Stimulated activated CD4-positive, alpha-beta T cell treated with anti-CD3 and anti-CD28 coated beads, Interleukin-12 subunit alpha, Interleukin-12 subunit beta, amount 100 ng/mL, for 48 hours (primary cell): Measurements from ENCODE around the gene CEP135.

Experiments
- DNase-seq, 3 donors: peaks; one replicate each; pipeline ENCODE4 v3.0.0-alpha.2; 2020; ENCODE audit warnings: low read depth in 2 of 3, low spot score in 1 of 3

The CEP135 gene

DNA sequence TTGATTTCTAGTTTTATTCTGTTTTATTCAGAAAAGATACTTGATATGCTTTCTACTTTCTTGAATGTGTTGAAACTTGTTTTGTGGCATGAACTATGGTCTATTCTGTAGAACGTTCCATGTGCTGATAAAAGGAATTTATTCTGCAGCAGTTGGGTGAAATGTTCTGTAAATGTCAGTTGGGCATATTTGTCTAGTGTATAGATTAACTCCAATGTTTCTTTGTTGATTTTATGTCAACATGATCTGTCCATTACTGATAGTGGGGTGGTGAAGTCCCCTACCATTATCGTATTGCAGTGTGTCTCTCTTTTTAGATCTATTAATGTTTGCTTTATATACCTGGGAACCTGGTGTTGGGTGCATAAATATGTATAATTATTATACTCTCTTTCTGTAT lies 55.5 kb downstream of the CEP135 start:
- DNase-seq = no peak

DNA sequence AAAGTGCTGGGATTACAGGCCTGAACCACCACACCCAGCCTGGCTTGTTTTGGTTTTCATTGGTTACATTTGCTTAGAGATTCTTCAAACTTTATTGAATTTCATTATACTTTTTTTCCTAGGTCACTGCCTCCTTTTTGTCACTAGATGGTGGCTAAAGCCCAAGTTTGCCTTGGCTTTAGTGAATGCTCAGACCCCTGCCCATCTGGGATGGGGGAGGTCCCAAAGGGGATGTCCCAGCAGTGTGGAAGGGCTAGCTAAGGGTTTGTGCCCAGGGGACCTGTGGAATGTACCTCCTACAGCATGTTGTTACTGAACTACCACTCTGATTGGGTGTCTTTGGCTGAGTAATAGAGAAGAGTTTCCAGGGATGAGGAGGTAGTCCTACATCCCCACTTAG lies 58.4 kb downstream of the CEP135 start:
- DNase-seq = no peak

DNA sequence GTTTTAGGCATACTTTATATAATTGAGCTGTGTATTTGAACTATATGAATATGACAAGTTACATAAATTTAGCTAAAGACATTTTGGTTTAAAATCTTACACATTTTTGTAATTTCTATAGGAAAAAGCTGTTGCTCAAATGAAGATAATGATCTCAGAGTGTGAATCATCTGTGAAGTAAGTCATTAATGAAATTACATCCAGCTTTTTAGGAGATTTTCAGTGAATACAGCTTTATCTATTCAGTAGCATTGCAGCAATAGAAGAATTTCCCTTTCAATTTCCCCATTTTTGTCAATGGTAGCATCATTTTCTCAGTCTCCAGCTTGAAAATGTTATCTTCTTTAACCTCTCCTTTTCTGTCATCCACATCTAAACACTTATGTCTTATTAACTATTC lies 59.5 kb downstream of the CEP135 start:
- no peak for DNase-seq

DNA sequence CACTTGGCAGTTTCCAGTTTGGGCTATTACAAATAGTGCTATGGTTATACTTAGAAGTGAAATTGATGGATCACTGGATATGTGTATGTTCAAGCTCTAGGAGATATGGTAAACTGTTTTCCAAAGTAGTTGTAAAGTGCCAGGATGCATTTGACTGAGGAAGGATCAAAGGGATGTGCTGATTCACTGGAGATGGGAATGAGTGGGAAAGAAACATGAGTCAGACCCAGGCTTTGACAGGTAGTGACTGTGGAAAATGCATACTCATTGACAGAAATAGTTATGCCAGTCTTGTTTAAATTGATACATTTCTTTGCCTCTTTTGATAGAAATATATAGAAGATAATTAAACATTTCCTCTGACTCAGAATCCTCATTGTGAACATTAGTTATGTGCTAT lies 77.9 kb downstream of the CEP135 start:
- no peak for DNase-seq

DNA sequence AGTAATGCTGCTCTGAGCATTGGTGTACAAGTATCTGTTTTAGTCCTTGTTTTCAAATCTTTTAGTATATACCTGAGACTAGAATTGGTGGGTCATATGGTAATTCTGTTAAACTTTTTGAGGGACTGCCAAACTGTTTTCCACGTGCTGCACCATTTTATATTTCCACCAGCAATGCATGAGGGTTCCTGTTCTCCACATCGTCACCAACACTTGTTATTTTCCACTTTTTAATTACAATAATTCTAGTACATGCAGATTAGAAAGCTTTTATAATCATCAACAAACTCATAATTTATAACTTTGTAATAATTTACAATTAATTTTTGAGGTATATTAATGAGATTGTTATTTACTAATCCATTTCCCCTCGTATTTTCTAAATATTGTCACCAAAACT lies 79.4 kb downstream of the CEP135 start:
- no peak for DNase-seq

DNA sequence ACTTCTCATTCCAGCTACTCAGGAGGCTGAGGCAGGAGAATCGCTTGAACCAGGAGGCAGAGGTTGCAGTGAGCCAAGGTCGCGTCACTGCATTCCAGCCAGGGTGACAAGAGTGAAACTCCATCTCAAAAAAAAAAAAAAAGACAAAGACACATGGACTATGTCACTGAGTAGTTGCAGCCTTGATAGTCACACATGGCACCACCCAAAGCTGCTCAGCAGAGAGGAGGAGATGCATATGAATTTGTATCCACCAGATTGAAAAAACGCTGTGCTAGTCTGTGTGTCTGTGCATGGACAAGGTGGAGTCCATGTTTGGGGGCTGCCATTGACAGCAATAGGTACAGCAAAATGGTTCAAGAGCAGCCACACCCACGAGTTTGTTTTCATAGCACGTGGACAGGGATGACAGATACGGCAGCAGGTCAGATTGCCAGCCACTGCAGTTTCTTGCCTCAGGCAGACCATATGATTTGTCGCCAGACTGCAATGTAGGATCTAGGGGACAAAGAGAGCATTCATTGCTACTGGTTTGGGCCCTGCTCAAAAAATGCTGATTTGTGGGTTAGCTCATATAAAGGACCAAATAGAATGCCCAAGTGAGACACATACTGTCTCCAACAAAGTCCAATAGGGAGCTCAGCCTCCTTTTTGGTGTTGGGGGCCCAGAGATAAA lies 89.9 kb downstream of the CEP135 start:
- no peak for DNase-seq

DNA sequence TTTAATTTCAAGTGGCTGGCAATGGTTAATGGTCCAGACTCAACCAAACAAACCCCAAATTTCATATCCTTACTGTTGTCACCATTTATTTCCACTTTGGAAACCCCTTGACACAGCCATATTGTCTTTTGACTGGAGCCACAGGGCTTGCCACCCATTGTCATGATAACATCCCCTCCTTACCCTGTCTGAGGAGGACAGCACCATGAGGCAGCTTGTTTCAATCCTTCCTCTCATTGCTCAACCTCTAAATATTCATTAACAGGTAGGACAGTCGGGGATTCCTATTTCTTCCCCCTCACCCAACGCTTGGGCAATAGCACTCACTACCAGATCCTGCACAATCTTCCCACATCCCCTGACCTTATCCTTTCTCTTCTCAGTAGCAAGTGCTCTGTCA lies 92.1 kb downstream of the CEP135 start:
- no peak for DNase-seq

DNA sequence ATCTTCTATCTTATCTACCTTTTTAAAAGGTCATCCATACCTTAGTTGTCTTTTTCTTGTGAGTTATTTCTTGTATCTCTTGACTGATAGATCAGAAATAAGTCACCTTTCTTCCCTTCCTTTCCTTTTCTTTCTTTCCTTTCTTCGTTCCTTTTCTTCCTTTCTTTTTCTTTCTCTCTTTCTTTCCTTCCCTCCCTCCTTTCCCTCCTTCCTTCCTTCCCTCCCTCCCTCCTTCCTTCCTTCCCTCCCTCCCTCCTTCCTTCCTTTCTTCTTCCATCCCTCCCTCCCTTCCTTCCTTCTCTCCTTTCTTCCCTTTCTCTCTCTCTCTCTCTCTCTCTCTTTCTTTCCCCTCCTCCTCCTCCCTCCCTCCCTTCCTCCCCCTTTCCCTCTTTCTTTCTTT lies 93.5 kb downstream of the CEP135 start:
- no peak for DNase-seq

DNA sequence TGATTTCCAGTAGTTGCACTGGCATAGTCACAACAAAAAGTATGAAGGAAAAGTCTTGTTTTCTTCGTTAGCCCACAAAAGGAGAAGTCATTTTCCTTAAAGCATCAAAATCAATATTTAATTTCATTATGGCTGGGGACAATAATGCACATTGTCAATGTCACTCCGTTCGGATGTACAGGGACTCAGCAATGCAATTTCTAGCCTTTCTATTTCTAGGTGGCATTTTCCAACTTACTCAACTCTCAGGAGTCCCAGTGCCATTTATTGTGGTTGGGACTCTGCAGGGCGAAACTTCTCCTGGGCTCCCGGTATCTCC lies 99.6 kb downstream of the CEP135 start:
- DNase-seq = no peak

DNA sequence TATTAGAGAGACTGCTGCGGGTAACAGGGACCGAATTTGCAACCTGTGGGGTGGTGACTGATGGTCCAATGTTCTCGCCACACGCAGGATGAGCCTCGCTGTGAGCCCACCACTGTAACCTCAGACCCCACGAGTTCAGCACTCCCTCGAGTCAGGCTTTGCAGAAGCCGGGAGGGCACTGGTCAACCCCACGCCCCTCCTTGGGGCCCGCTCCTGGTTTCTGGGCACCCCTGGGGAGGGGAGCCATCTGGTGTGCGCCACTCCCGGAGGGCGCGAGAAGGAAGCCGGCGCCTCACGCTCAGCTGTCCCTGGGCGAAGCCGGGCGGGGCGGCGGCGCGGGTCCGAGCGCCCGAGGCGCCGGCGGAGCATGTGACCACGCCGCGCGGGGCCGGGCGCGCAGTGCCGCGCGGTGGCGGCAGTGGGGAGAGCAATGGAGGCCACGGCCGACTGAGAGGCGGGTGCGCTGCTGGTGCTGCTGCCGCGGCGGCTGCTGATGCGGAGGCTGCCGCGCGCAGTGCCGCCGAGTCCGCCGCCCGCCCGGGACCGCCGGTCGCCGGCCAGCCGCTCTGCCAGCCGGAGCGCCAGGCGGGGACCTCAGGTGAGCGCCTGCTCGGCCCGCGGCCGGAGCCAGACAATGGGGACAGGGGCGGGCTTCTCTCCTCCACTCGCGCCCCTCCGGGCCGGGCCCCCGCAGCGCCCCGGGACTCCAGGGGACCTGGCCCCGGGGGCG lies 100.1 kb downstream of the CEP135 start:
- DNase-seq = peak in 2 of 3 donors; percentile 17 to 48

DNA sequence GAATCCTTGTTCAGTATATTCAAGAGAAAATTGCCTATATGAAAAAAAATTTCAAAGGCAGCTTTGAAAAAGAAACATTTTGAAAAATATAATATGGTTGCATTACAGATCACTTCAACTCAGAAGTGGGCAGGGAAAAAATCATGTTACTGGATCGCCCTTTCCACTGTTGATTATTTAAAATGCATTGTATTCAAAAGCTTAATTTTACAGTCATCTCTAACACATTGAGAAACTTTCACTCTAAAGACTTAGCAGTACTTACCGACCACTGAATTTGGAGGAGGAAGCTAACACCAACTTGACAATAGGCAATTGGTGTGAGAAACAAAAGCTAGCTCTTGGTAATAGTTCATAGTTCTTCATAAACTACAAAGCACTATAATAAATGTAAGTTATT lies 101.9 kb downstream of the CEP135 start:
- no peak for DNase-seq

DNA sequence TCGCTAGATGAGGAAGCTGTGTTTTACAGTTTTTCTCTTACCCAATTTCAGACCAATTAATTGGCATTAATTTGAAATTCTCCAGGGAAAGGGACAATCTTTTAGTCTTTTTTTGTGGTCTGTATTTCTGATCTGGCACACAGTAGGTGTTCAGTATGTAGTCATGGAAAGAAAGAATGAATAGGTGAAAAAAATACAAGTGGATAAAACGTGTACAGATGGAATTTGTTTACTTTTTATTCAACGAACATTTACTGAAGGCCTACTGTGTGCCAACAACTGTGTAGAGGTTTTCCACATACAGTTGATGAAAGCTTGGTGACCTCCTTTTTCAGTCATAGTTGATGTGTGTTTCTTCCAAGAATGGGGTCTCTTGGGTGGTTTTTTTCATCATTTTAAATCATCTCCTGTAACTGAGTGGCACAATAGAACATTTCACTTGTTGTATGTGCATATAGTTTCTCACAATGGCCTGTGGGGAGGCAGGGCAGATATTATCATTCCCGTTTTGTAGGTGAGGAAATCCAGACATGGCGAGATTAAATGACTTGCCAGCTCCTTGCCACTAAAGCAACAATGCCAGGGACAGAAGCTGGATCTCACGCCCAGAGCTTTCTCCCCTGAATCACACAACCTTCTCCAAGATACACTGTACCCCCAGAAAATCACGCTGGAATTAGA lies 102.4 kb downstream of the CEP135 start:
- DNase-seq = no peak

DNA sequence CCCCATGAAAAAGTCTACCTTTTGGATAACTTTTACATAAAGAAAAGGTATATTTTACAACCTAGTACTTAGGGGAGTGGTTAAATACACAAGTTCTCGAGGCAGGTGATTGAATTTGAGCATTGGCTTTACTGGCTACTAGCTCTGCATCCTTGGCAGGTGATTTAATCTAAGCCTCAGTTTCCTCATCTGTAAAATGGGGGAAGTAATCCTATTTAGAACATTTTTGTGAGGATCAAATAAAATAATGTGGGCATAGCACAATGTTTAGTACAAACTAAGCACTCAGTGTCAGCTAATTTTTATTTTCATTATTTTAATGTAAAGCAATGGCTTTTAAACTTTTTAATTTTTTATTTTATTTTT lies 102.9 kb downstream of the CEP135 start:
- DNase-seq = no peak

DNA sequence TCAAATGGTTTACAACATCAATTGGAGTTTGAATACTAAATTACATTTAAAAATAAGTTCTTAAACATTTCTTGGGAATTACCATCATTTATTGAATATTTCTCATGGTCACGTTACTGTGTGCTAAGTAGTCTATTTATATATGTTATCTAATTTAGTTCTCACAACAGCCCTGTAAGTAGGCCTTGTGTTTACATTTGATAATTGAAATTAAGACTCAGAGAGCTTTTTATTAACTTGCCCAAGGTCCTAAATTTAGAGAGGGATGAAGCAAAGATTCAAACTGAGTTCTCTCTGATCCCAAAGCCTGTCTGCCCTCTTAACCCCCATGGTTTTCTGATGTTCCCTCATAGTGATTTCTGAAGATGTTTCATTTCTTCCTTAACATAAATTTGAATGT lies 103.7 kb downstream of the CEP135 start:
- DNase-seq = no peak

DNA sequence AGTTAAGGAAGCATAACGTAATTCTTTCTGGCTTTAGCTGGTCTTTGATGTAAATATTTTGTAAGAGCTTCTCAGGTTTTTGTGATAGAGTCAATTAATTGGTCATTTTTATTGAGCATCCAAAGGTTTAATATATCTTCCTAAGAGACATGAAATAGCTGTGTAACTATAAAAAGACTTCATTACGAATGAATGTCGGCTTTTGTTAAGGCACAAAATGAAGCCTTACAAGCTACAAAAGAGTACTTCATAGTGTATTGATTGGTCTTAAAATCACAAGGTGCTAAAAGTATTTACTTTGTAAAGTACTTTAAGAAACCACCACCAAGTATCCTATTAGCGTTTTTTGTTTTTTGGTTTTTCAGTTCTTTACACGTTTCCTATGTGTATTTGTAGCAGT lies 104.2 kb downstream of the CEP135 start:
- no peak for DNase-seq

DNA sequence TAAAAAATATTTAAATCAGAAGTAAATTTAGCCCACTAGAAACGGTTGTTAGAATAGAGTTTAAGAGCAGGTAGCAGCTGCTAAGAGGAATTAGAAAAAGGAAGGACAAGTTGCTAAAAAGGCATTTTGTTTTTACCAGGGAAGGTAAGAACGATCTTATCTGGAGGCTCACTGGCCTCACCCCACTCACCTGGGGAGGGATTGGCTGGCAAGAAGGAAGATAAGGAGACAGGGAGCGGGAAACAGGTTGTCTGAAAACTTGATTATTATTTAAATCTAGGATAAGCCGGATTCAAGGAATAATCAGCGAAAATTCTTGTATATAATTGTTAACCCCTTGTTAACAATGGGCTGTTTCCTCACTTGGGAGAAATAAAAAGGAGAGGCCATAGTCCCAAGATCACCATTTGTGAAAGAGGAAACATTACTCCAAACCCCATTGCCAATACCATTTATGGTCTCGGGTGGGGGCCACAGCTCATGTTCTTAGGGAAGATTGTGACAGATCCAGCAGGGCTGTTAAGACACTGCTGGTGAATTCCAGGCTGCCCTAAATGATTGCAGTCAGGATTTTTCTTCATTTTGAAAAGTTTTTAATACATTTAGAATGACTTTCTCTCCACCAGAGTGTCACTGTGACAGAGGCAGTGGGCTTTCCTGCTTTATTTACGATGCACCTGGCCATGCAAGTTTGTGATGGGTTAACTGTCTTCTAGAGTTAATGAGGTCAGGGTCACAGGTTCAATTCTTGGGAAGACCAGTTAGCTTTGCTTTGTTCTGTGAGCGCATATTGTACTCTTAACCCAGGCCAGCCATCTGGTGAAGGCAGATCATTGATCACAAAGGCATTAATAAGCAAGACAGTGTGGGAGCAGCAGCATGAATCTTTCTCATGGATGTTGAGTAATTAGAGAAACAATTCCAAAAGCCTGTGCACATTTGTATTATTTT lies 106.6 kb downstream of the CEP135 start:
- DNase-seq = no peak

DNA sequence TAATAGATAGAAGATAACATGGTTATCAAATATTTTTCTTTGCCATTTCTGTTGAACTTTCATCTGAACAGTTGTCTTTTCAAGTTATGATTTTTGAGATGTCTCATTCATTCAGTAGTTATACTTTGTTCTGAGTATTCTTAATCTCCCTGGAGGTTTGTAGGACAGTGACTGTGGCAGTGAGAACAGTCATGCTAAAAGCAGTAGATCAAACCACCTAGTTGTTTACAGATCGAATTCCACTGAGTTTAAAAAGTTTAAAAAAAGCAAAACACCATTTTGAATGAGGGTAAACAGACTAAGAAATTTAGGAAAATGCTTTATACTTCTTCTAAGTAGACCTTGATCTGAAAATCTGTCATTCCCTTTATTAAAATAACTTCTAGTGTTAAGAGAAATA lies 107.2 kb downstream of the CEP135 start:
- DNase-seq = no peak

DNA sequence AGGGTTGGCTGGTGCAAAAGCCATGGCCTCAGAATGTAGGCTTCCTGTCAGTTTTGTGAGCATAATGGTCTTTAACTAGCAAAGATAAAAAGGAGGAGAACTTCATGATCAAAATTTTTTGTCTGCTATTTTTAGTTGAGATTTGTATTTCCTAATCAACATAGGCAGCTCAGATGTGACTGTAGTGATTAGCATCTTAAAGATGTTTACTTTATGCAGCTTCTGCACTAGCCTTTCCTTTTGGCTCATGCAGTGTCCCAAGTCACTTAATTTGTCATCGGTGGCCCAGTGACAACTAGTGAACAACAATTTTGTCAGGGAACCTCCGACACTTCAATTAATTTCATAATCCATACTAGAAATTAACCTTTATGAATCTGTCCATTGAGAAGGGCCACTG lies 109.8 kb downstream of the CEP135 start:
- no peak for DNase-seq

DNA sequence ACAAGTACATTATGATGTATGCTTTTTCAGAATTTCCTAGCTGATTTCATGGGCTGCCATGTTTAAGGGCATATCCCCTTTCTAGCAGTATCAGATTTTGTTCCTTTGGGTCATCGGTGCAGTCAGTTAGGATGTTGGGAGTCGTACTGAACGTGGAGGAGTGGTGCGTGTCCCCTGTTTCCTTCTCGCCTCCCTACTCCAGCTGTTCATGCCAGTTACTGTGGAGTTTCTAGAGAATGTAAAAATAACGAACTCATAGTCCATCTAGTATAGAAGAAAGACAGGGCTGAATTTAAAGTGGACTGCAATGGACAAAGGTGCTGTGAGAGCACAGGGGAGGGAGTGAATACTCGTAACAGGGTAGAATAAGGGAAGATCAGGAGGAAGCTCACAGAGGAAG lies 111.3 kb downstream of the CEP135 start:
- no peak for DNase-seq

DNA sequence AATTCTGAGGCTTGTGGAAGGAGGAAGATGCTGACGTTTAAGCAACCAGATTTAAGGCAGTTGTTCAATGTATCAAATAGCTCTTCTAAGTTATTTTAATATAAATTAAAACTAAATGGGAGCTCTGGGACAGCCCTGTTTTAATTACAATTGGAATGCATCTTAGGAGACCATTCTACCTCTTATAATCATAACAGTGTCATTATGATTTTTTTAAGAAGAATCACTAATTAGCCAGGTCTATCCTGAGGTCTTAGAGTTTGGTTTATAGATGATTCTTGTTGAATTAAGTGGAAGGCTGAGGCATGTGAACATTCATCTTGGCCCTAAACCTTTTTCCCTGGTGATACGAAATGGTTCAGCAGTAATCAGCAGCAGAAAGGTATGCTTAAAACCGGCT lies 113.4 kb downstream of the CEP135 start:
- DNase-seq = no peak

DNA sequence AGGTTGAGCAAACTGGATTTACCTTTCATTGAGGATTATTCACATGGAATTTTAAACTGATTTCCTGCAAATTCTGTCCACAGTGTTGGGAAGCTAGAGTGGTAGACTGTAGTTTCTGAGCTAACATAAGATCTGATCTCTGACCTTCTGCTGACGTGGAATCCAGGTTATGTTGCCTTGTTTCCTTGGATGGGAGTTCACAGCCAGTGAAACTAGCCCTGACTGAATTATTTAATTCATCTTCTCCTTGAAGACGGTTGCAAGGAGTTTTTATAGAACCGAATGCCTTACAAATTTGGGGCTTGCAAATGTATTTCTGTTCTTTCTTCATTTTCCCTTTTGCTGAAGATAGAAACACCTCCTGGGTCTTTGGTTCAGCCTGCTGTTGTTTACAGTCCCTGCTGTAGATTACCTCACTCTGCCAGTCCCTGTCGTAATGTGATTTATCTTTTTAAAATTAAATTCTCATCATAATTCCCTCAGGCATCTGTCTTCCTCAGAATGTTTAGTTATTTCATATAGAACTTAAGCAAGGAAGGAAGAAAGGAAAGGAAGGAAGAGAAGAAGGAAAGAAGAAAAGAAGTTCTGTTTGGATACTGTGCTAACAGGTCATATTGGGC lies 113.9 kb downstream of the CEP135 start:
- no peak for DNase-seq
